ENCODE results near the gene SMIM45.

GRCh38 chr22:41948142-41948541 is 3.8 kb upstream of the SMIM45 start:
- TF ChIP-seq POLR2A (IDR thresholded peaks at IDR 0.05; ENCODE audit: low read length), result no peak
- TF ChIP-seq GATA1 (IDR thresholded peaks at IDR 0.05; ENCODE audit: low read depth, low read length), result no peak

All from erythroblast (primary cell).